GM12873 (cell line): ENCODE data around the gene IFNA6.

Source experiments
- TF ChIP-seq, protein P1 (sequence below): IDR thresholded peaks from 2 replicates; pipeline ENCODE4 v1.5.1; 2012; ENCODE audit warnings: low read depth, mild to moderate bottlenecking, moderate library complexity, low read length, control low read depth; ENCODE audit not compliant: insufficient read depth; ENCODE audit errors: missing control alignments

The IFNA6 gene

DNA sequence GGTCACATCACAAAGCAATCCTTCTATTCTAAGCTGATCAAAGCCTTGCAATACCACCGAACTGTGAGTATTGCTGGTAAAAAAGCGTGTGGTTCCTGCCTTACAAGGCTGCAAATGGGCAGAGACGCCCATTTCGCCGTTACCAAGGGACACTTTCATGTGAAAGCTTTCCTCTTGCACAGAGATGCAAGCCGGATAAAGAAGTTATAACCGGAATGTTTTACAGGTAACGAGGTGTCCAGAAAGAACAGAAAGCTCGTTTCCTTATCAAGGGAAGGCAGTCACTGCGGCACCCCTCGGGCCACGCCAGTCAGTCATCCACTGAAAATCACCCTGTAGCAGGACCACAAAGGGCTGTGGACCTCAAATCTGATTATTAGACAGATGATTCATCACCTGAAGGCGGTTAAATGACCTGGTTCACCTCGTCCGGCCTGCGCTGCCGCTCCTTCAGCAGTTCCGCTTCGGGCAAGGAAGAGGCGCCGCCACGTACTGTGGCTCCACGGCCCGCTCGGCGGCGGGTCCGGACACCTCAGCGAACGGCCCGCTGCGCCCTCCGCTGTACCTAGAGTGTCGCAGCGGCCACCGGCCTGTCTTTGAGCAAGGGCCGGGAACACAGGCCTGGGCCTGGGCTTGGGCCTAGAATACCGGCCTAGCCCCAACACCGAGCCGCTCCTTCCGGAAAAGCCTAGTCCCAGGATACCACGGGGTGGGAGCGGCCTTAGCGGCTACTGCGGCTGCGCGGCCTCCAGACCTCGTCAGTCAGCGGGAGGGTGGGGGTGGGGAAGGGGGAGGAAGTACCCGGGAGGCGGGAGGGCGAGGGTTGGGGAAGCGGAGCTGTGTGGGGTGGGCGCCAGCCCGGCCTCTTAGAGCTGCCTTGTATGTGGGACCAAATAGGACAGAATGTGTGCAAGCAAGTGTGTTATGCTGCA lies 15.7 kb downstream of the IFNA6 start, which contains the start of gene KLHL9:
Gene KLHL9, minus strand, starts transcription at position 704 of the 932 bp plus-strand sequence. Its CDS starts 545 bp downstream, at position 159.
- TF ChIP-seq, protein P1, sequence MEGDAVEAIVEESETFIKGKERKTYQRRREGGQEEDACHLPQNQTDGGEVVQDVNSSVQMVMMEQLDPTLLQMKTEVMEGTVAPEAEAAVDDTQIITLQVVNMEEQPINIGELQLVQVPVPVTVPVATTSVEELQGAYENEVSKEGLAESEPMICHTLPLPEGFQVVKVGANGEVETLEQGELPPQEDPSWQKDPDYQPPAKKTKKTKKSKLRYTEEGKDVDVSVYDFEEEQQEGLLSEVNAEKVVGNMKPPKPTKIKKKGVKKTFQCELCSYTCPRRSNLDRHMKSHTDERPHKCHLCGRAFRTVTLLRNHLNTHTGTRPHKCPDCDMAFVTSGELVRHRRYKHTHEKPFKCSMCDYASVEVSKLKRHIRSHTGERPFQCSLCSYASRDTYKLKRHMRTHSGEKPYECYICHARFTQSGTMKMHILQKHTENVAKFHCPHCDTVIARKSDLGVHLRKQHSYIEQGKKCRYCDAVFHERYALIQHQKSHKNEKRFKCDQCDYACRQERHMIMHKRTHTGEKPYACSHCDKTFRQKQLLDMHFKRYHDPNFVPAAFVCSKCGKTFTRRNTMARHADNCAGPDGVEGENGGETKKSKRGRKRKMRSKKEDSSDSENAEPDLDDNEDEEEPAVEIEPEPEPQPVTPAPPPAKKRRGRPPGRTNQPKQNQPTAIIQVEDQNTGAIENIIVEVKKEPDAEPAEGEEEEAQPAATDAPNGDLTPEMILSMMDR: no peak

DNA sequence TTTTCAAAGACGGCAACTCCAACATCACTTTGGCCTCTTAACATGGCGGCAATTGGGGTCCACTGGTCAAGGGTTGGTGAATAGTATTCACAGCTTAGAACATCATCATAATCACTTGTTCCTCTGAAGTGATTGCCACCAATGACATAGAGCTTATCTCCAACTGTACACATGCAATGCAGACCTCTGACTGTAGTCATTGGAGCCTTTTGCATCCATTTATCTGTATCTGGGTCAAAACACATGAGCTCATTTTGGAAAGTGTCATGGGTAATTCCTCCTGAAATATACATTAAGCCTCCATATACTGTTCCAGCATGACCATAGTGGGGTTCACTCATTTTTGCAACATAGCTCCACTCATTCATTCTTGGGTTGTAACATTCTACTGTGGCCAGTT lies 17.5 kb downstream of the IFNA6 start:
- TF ChIP-seq, protein P1: no peak

DNA sequence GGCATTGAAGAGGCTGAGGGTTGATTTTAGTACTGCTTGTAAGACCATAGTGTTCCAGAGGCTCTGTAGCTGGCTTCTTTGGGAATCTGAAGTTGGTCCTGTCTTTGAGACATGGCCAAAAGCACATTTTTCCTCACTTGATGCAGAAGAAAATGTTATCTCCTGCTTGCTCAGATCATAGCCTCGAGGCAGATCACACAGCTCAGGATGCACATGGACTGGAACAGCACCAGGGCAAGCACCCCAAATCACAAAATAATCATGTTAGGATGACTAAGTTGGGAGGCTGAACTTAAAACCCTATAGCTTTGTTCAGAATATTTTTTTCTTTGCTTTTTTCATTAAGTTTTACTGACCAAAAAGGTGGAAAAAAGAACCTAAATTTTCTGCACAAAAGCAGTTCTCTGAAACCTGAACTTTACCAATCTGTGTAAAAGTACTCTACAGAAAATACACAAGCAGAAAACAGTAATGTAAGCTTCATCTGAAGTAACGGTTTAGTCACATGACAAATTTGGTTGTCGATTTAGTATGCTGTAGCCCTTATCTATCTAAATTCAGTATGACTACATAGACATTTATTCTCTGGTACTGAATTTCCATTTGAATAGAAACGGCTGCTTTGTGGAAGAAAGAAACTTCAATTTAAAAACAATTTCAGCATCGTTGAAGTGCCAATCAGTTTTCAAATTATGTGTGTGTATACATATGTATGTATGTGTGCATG lies 18.8 kb downstream of the IFNA6 start:
- TF ChIP-seq, protein P1: no peak

DNA sequence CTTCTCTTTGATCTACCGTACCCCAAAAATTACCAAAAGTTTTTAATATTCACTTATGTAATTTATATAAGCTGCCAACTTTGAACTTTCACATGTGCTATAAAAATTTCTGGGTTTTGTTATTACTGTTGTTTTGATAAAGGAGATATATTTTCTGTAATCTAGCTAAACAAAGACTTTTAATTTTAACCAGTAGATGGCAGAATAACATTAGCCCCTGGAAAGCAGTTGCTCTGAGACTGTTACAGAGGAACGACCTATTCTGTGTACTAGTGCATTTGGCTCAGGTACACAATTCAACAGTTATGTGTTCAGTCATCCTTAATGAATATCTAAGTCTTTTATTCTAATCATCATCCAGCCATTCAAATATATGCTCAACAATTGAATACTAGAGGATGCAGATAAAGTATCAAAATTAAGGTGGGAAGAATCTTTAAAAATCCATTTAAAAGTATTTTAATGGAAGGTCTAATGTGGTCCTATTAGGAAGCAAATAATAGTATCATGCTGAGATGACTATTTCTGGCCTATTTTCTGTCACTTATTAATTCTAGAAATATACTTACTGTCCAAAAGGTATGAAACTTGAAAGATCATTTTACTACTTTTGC lies 24.1 kb downstream of the IFNA6 start:
- TF ChIP-seq, protein P1: peak; percentile 57

DNA sequence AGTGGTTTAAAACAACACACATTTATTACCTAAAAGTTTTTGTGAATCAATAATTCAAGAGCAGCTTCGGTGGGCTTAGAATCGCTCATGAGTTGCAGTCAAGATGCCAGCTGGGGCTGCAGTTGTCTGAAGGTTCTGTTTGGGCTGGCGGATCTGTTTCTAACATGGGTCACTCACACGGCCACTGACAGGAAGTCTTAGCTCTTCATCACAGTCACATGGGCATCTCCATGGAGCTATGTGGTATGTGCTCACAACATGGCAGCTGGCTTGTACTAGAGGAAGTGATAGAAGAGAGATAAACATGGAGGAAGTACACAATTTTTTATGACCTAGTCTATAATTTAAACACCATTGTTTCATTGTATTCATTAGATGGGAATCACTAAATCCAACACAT lies 26.6 kb downstream of the IFNA6 start:
- TF ChIP-seq, protein P1: no peak

DNA sequence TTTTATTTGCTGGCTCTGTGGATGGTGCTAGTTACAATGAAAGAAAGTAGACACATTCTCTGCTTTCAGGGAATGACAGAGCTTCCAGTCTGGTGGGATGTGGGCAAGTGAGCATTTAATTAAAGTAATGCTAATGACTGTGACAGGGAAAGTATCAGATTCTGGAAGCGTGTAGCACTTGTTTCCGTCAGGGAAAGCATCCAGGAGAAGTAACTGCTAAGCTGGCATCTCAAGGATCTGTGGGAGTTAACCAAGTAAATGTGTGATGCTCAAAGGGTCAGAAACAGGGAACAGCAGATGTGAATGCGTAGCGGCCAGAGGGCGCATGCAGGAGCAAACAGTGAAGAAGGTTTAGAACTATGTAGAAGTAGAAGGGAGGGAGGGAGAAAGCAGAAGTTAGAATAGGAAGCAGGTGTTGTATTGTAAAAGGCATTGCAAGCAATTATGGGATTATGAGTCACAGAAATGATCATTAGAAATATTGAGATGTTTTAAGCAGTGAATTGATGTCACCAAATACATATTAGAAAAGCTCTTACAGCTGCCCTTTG lies 27.7 kb downstream of the IFNA6 start:
- TF ChIP-seq, protein P1: no peak
